Rectal smooth muscle tissue (tissue), 1 donor: Measurements from ENCODE around the gene PHACTR1.

ENCODE experiments used
- H3K27ac ChIP-seq: one replicate; pipeline ENCODE4 v1.7.0; 2013; ENCODE audit warnings: low read depth, low read length, inconsistent platforms
- H3K27me3 ChIP-seq: one replicate; pipeline ENCODE4 v1.7.0; 2013; ENCODE audit warnings: low read length; ENCODE audit not compliant: control insufficient read depth, insufficient read depth
- H3K36me3 ChIP-seq: one replicate; pipeline ENCODE4 v1.7.0; 2013; ENCODE audit warnings: low read length; ENCODE audit not compliant: control insufficient read depth, insufficient read depth
- H3K4me1 ChIP-seq: one replicate; pipeline ENCODE4 v1.7.0; 2013; ENCODE audit warnings: low read length; ENCODE audit not compliant: control insufficient read depth, insufficient read depth
- H3K4me3 ChIP-seq: one replicate; pipeline ENCODE4 v1.7.0; 2013; ENCODE audit warnings: low read length
- H3K9ac ChIP-seq: one replicate; pipeline ENCODE4 v1.7.0; 2013; ENCODE audit warnings: low read length

The PHACTR1 gene

GRCh38 chr6:13282393-13283069 is 566.0 kb downstream of the PHACTR1 start:
- Histone ChIP-seq H3K36me3 (no peaks in the 10 kb centered on the region), H3K9ac (no peak overlapping the region), H3K4me3 (no peak overlapping the region), H3K27me3 (no peaks in the 10 kb centered on the region), H3K4me1 (no peaks in the 10 kb centered on the region), H3K27ac (no peak overlapping the region)

DNA sequence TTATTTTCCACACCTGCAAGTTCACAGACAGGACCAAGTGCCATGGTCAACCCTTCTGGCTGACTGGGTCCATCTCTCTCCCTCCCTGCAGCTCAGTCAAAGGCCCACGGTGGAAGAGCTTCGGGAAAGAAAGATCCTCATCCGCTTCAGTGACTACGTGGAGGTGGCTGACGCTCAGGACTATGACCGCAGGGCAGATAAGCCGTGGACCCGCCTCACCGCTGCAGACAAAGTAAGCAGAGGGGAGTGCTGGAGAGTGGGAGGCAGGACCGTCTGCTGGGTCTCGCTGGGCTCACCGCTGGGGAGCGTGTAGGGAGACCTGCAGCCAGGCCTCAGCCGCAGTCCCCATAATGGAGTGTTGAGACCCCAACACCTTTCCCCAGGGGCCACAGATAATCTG is 566.8 kb downstream of the PHACTR1 start:
- Histone ChIP-seq H3K27me3 (no peaks in the 10 kb centered on the region), H3K4me1 (no peaks in the 10 kb centered on the region), H3K27ac (no peak overlapping the region), H3K4me3 (no peak overlapping the region), H3K36me3 (no peaks in the 10 kb centered on the region), H3K9ac (no peak overlapping the region)

DNA sequence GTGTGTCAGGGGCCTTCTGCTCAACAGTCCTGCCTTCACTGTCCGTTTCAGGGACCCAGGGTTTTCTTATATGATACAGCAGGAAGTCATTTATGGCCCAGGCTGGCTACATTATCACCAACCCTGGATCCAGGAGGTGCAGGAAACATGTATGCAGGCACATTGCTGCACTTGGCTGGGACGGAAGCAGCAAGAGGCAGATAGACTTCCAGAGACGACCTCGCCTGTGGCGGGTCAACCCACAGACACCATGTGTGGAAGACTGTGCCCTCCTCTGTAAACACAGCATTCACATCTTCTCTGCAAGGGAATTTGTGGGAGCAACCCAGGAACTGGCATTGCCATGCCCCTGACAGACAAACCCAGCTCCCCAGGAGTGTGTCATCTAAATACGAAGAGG is 568.1 kb downstream of the PHACTR1 start:
- Histone ChIP-seq H3K4me3 (no peak overlapping the region), H3K9ac (no peak overlapping the region), H3K27ac (no peak overlapping the region), H3K27me3 (no peaks in the 10 kb centered on the region), H3K36me3 (no peaks in the 10 kb centered on the region), H3K4me1 (no peaks in the 10 kb centered on the region)

DNA sequence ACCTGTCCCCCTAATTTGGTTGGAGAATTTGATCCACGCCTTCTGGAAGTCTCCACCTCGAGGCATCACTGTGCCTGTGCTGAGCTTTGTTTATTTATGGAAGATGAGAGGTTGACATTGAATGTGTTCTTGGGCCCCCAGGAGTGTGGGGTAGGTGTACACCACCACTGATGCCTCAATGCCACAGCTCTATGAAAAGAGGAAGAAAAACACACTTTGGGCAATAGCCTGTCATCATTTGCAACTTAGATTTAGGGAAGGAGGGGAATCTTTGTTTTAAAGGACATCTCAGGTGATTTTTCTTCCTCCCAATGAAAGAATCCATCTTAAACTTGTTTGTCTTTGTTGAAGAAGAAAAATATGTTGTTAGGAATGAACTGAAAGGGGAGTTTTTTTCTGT is 569.1 kb downstream of the PHACTR1 start:
- no peaks in the 10 kb centered on the region for H3K36me3 ChIP-seq
- H3K27ac ChIP-seq = no peak overlapping the region
- H3K27me3 ChIP-seq = no peaks in the 10 kb centered on the region
- H3K4me1 ChIP-seq = no peaks in the 10 kb centered on the region
- no peak overlapping the region for H3K9ac ChIP-seq
- H3K4me3 ChIP-seq = no peak overlapping the region

DNA sequence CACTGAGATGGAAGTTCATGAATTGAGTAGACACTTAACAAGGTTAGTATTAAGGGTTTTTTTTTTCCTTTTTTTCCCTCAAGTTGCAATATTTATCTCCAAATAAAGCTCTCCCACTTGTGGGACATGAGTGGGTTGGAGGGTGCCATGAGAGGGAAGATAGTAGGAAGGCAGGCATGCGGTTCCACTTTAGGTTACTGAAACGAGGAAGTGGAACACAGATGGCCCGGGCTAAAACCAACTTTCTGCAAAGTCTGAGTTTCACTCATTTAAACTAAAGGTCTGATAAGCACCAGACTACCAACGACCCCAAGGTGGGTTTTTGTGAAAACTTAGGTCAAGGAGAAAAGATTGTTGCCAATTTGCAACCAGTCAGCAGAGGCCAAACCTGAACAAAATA is 569.6 kb downstream of the PHACTR1 start:
- H3K27ac ChIP-seq = no peak overlapping the region
- H3K36me3 ChIP-seq = no peaks in the 10 kb centered on the region

GRCh38 chr6:13287104-13287503 is 570.5 kb downstream of the PHACTR1 start:
- Histone ChIP-seq H3K9ac (no peak overlapping the region), H3K4me3 (no peak overlapping the region), H3K27me3 (no peaks in the 10 kb centered on the region), H3K36me3 (peaks cover 2% of the 10 kb centered on the region), H3K27ac (no peak overlapping the region), H3K4me1 (no peaks in the 10 kb centered on the region)

More for the DNA sequence above, 569.6 kb downstream of the PHACTR1 start:
- H3K4me1 ChIP-seq = no peaks in the 10 kb centered on the region
- H3K27me3 ChIP-seq = no peaks in the 10 kb centered on the region
- H3K4me3 ChIP-seq = no peak overlapping the region
- H3K9ac ChIP-seq = no peak overlapping the region

GRCh38 chr6:13288481-13288880 is 571.9 kb downstream of the PHACTR1 start:
- H3K4me3 ChIP-seq = no peak overlapping the region
- H3K36me3 ChIP-seq = peaks cover 7% of the 10 kb centered on the region
- no peaks in the 10 kb centered on the region for H3K27me3 ChIP-seq
- H3K4me1 ChIP-seq = no peaks in the 10 kb centered on the region
- H3K27ac ChIP-seq = no peak overlapping the region
- no peak overlapping the region for H3K9ac ChIP-seq

- Histone ChIP-seq H3K36me3 (peaks cover 10% of the 10 kb centered on the region), H3K27me3 (no peaks in the 10 kb centered on the region), H3K4me1 (no peaks in the 10 kb centered on the region), H3K9ac (no peak overlapping the region), H3K4me3 (no peak overlapping the region), H3K27ac (no peak overlapping the region)
These were observed 572.4 kb downstream of the PHACTR1 start for GRCh38 chr6:13288969-13289391.

DNA sequence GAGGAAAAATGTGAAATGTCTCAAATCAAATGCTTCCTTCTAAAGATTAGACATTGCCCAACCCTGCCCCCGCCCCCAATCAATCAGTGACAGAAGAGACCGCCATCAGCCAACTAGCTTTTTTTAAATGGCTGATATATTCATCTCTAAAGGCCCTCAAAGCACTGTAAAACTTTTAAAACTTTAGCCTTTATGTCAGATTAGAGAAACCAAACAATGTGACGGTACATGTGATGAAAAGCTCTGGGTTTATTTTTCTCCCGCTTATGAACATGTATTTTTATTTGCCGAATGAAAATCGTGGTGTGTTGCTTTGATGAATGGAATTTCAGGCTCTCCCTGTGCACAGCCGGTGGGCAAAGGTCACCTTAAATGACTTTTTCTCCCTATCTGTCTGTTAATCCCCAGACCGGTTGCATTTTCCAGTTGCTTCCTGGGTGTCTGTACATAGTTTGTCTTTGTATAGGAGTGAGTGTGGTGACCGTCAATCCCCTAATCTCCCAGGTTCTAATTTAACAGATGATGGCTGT is 573.3 kb downstream of the PHACTR1 start:
- Histone ChIP-seq H3K4me3 (no peak overlapping the region), H3K9ac (no peak overlapping the region), H3K4me1 (no peaks in the 10 kb centered on the region), H3K27ac (no peak overlapping the region), H3K27me3 (no peaks in the 10 kb centered on the region), H3K36me3 (peaks cover 16% of the 10 kb centered on the region)

DNA sequence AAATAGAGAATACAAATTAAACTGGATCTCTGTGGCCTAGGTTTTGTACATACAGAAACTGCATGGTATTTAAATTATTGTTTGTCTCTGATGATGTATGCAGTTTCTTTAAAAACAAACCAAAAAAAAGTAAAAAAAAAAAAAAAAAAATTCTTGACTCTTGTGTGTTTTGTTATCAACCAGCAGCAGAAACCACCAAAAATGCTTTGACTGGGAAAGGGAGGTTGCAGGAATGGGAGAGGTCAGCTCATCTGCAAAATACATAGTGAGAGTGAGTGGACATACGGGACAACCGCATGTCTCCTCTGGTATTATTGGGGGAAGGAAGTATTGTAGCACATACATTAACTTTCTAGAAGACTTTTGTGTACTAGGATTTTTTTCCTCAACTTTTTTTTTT is 573.8 kb downstream of the PHACTR1 start:
- H3K4me1 ChIP-seq = no peaks in the 10 kb centered on the region
- H3K9ac ChIP-seq = no peak overlapping the region
- H3K36me3 ChIP-seq = peaks cover 16% of the 10 kb centered on the region
- no peak overlapping the region for H3K4me3 ChIP-seq
- no peak overlapping the region for H3K27ac ChIP-seq
- H3K27me3 ChIP-seq = no peaks in the 10 kb centered on the region

DNA sequence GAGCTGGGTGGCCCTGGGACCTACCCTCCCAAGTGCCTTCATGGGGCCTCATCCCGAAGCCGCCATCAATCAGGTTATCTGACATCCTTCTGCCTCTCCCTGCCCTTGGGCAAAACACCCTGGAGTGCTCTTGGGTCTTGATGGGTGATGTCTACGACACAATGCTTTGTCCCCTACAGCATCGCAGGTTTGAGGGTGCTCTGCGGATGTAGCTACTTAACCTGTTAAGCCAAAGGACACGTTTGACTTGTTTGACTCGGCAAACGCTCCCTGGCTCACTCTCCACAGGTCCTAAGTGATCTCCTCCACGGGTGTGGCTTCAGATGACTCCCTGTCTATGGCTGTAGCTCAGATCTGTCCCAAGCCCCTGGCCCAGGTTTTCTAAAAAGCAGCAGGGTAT is 576.2 kb downstream of the PHACTR1 start:
- H3K36me3 ChIP-seq = peaks cover 16% of the 10 kb centered on the region

GRCh38 chr6:13294499-13295069 is 578.0 kb downstream of the PHACTR1 start:
- Histone ChIP-seq H3K27me3 (no peaks in the 10 kb centered on the region), H3K36me3 (peaks cover 16% of the 10 kb centered on the region), H3K4me1 (no peaks in the 10 kb centered on the region), H3K9ac (no peak overlapping the region), H3K4me3 (no peak overlapping the region), H3K27ac (no peak overlapping the region)

More for the DNA sequence above, 576.2 kb downstream of the PHACTR1 start:
- H3K4me1 ChIP-seq = no peaks in the 10 kb centered on the region
- H3K9ac ChIP-seq = no peak overlapping the region
- H3K4me3 ChIP-seq = no peak overlapping the region
- no peaks in the 10 kb centered on the region for H3K27me3 ChIP-seq
- H3K27ac ChIP-seq = no peak overlapping the region

DNA sequence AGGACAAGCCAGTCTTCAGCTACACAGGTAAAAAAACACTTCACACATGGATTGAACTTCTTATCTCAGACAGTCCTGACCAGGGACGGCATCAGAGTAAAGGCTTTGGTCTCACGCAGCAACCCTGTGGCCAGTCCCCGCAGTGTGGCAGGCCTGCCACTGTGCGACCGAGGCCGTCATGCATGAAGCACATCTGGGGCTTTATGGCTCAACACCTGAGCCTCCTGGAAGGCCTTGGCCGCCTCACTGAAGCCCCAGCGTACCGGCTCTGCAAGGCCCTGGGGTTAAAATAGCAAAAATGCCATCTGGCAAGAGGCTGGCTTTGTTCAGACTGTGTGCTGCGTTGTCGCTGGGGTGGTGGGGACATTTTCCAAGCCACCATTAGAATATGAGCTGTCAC is 579.0 kb downstream of the PHACTR1 start:
- H3K36me3 ChIP-seq = peaks cover 19% of the 10 kb centered on the region
- H3K4me3 ChIP-seq = no peak overlapping the region
- no peak overlapping the region for H3K27ac ChIP-seq
- no peaks in the 10 kb centered on the region for H3K27me3 ChIP-seq
- no peak overlapping the region for H3K9ac ChIP-seq
- no peaks in the 10 kb centered on the region for H3K4me1 ChIP-seq
